GM23338 (cell line): Measurements from ENCODE around the gene SHROOM2. TPM values are rescaled to one million over a fixed set of nuclear protein-coding genes. Genes with fewer than 3 reads are reported as not detected.

Experiments used
- ATAC-seq: fragments of 200-7000 bp; cut with Tn5 transposase; 3 replicates; pipeline ENCODE4 v1.9.1; 2020
- DNase-seq: peaks from one replicate; pipeline ENCODE4 v3.0.0-alpha.2; 2015; ENCODE audit warnings: low spot score
- H2AFZ ChIP-seq: fragments of 200-600 bp; sonication (generic); 2 replicates; pipeline ENCODE4 v1.8.0; 2016; ENCODE audit warnings: antibody characterized with exemption, mild to moderate bottlenecking, moderate library complexity
- H3F3A ChIP-seq: fragments of 200-600 bp; sonication (generic); replicated peaks from 2 replicates; pipeline ENCODE4 v1.8.0; 2017; ENCODE audit warnings: antibody characterized with exemption, mixed run types, low read depth
- H3K27ac ChIP-seq: fragments of 200-600 bp; sonication (generic); 2 replicates; pipeline ENCODE4 v1.6.1; 2016; ENCODE audit warnings: low read depth
- H3K27me3 ChIP-seq: fragments of 200-600 bp; sonication (generic); 2 replicates; pipeline ENCODE4 v1.8.0; 2016; ENCODE audit warnings: mild to moderate bottlenecking, mixed run types, moderate library complexity; ENCODE audit not compliant: insufficient read depth
- H3K36me3 ChIP-seq: fragments of 200-600 bp; sonication (generic); 2 replicates; pipeline ENCODE4 v1.8.0; 2016; ENCODE audit warnings: mild to moderate bottlenecking; ENCODE audit not compliant: insufficient read depth
- H3K4me1 ChIP-seq: fragments of 200-600 bp; sonication (generic); 2 replicates; pipeline ENCODE4 v1.8.0; 2016; ENCODE audit warnings: mild to moderate bottlenecking, moderate library complexity; ENCODE audit not compliant: insufficient read depth
- H3K4me2 ChIP-seq: fragments of 200-600 bp; sonication (generic); 2 replicates; pipeline ENCODE4 v1.7.1; 2017; ENCODE audit warnings: mixed run types
- H3K4me3 ChIP-seq: fragments of 200-600 bp; sonication (generic); 2 replicates; pipeline ENCODE4 v1.6.1; 2016; ENCODE audit warnings: mixed run types
- H3K79me2 ChIP-seq: fragments of 200-600 bp; sonication (generic); replicated peaks from 2 replicates; pipeline ENCODE4 v1.8.0; 2017; ENCODE audit warnings: mild to moderate bottlenecking; ENCODE audit not compliant: insufficient read depth
- H3K9me2 ChIP-seq: fragments of 200-600 bp; sonication (generic); 2 replicates; pipeline ENCODE4 v1.8.0; 2017; ENCODE audit not compliant: insufficient read depth
- H4K20me1 ChIP-seq: fragments of 200-600 bp; sonication (generic); replicated peaks from 2 replicates; pipeline ENCODE4 v1.8.0; 2017; ENCODE audit warnings: mild to moderate bottlenecking; ENCODE audit not compliant: insufficient read depth
- H3K27ac Mint-ChIP-seq: 2 replicates; pipeline ENCODE4 v1.8.0; 2020; ENCODE audit warnings: inconsistent platforms, mild to moderate bottlenecking, moderate library complexity, mixed read lengths
- H3K27me3 Mint-ChIP-seq: 3 replicates; pipeline ENCODE4 v1.8.0; 2022; ENCODE audit warnings: low read depth, mild to moderate bottlenecking, moderate library complexity, mixed read lengths, inconsistent platforms; ENCODE audit not compliant: insufficient read depth, poor library complexity
- H3K36me3 Mint-ChIP-seq: 3 replicates; pipeline ENCODE4 v1.8.0; 2021; ENCODE audit warnings: low read depth, mild to moderate bottlenecking, inconsistent platforms, moderate library complexity, mixed read lengths
- H3K4me1 Mint-ChIP-seq: 3 replicates; pipeline ENCODE4 v1.8.0; 2020; ENCODE audit warnings: mild to moderate bottlenecking, inconsistent platforms, mixed read lengths
- H3K4me3 Mint-ChIP-seq: 3 replicates; pipeline ENCODE4 v1.8.0; 2021; ENCODE audit warnings: moderate library complexity, mild to moderate bottlenecking, inconsistent platforms, mixed read lengths
- H3K9me3 Mint-ChIP-seq: 3 replicates; pipeline ENCODE4 v1.8.0; 2020; ENCODE audit warnings: moderate library complexity, mild to moderate bottlenecking, inconsistent platforms, mixed read lengths
- CREB1 ChIP-seq: fragments of 250-450 bp; sonication (Bioruptor Pico); IDR thresholded peaks from 2 replicates; pipeline ENCODE4 v1.5.0; 2020; ENCODE audit warnings: low read depth, mild to moderate bottlenecking, moderate library complexity
- EZH2 ChIP-seq: fragments of 200-600 bp; sonication (generic); IDR thresholded peaks from one replicate; pipeline ENCODE4 v1.8.0; 2017; ENCODE audit warnings: antibody characterized with exemption, mild to moderate bottlenecking, low read depth; ENCODE audit not compliant: unreplicated experiment
- EZH2phosphoT487 ChIP-seq: fragments of 200-600 bp; sonication (generic); IDR thresholded peaks from one replicate; pipeline ENCODE4 v1.8.1; 2018; ENCODE audit warnings: antibody characterized with exemption; ENCODE audit not compliant: unreplicated experiment
- NANOG ChIP-seq: IDR thresholded peaks from 2 replicates; pipeline ENCODE4 v1.6.1; 2016; ENCODE audit warnings: antibody characterized with exemption, borderline replicate concordance
- POLR2AphosphoS5 ChIP-seq: IDR thresholded peaks from 2 replicates; pipeline ENCODE4 v1.6.1; 2016; ENCODE audit warnings: antibody characterized with exemption, low read depth
- STAT1 ChIP-seq: IDR thresholded peaks from one replicate; pipeline ENCODE4 v1.6.1; 2016; ENCODE audit warnings: antibody characterized with exemption; ENCODE audit not compliant: unreplicated experiment
- ZNF114 ChIP-seq: fragments of 250-450 bp; sonication (Bioruptor Pico); IDR thresholded peaks from 2 replicates; pipeline ENCODE4 v1.5.0; 2020; ENCODE audit warnings: mild to moderate bottlenecking, moderate library complexity
- polyA plus RNA-seq: library from polyadenylated mRNA; unstranded; fragments of >200 nt; fragmentation: Nextera tagmentation; extraction: Ambion mirVana; gene quantifications from 2 replicates; pipeline ENCODE4 v1.2.1, GENCODE V29; 2016
- total RNA-seq: library from RNA; depleted of rRNA; stranded (reverse); fragments of >200 nt; shearing (Covaris generic); gene quantifications from 2 replicates; pipeline ENCODE4 v1.2.3, GENCODE V29; 2014
- TF ChIP-seq, protein P1 (sequence below): IDR thresholded peaks from 2 replicates; pipeline ENCODE4 v1.6.1; 2016; ENCODE audit warnings: antibody characterized with exemption
- TF ChIP-seq, protein P2 (sequence below): IDR thresholded peaks from one replicate; pipeline ENCODE4 v1.6.1; 2018; ENCODE audit warnings: antibody characterized with exemption; ENCODE audit not compliant: unreplicated experiment
- TF ChIP-seq, protein P3 (sequence below): fragments of 250-450 bp; sonication (Bioruptor Pico); IDR thresholded peaks from 2 replicates; pipeline ENCODE4 v1.5.0; 2020; ENCODE audit warnings: mild to moderate bottlenecking, moderate library complexity

Gene SHROOM2
- total and polyA plus RNA-seq, 2 experiments from 2014 or later: 3.5 to 15.8 TPM

DNA sequence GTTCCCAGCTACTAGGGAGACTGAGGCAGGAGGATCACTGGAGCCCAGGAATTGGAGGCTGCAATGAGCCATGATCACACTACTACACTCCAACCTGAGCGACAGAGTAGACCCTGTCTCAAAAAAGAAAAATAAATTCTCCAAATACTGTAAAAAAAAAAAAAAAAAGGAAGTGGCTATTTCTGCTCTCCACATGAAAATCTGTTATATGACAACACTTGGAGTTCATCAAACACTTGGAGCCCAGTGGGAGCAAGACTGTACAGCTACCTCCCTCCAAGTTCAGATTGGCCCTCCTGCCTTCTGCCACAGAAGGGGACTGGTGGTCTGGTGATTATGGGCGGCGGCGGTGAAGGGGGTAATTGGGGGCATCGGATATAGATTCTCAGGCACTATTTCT is 172.0 kb downstream of the SHROOM2 start:
- TF ChIP-seq NANOG (no peak), POLR2AphosphoS5 (no peak), STAT1 (no peak), EZH2phosphoT487 (no peak), EZH2 (no peak), CREB1 (CRISPR knock-in tag) (no peak), ZNF114 (CRISPR knock-in tag) (no peak)
- TF ChIP-seq, protein P1, sequence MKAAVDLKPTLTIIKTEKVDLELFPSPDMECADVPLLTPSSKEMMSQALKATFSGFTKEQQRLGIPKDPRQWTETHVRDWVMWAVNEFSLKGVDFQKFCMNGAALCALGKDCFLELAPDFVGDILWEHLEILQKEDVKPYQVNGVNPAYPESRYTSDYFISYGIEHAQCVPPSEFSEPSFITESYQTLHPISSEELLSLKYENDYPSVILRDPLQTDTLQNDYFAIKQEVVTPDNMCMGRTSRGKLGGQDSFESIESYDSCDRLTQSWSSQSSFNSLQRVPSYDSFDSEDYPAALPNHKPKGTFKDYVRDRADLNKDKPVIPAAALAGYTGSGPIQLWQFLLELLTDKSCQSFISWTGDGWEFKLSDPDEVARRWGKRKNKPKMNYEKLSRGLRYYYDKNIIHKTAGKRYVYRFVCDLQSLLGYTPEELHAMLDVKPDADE: no peak
- TF ChIP-seq, protein P2, sequence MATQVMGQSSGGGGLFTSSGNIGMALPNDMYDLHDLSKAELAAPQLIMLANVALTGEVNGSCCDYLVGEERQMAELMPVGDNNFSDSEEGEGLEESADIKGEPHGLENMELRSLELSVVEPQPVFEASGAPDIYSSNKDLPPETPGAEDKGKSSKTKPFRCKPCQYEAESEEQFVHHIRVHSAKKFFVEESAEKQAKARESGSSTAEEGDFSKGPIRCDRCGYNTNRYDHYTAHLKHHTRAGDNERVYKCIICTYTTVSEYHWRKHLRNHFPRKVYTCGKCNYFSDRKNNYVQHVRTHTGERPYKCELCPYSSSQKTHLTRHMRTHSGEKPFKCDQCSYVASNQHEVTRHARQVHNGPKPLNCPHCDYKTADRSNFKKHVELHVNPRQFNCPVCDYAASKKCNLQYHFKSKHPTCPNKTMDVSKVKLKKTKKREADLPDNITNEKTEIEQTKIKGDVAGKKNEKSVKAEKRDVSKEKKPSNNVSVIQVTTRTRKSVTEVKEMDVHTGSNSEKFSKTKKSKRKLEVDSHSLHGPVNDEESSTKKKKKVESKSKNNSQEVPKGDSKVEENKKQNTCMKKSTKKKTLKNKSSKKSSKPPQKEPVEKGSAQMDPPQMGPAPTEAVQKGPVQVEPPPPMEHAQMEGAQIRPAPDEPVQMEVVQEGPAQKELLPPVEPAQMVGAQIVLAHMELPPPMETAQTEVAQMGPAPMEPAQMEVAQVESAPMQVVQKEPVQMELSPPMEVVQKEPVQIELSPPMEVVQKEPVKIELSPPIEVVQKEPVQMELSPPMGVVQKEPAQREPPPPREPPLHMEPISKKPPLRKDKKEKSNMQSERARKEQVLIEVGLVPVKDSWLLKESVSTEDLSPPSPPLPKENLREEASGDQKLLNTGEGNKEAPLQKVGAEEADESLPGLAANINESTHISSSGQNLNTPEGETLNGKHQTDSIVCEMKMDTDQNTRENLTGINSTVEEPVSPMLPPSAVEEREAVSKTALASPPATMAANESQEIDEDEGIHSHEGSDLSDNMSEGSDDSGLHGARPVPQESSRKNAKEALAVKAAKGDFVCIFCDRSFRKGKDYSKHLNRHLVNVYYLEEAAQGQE: no peak
- TF ChIP-seq, protein P3, sequence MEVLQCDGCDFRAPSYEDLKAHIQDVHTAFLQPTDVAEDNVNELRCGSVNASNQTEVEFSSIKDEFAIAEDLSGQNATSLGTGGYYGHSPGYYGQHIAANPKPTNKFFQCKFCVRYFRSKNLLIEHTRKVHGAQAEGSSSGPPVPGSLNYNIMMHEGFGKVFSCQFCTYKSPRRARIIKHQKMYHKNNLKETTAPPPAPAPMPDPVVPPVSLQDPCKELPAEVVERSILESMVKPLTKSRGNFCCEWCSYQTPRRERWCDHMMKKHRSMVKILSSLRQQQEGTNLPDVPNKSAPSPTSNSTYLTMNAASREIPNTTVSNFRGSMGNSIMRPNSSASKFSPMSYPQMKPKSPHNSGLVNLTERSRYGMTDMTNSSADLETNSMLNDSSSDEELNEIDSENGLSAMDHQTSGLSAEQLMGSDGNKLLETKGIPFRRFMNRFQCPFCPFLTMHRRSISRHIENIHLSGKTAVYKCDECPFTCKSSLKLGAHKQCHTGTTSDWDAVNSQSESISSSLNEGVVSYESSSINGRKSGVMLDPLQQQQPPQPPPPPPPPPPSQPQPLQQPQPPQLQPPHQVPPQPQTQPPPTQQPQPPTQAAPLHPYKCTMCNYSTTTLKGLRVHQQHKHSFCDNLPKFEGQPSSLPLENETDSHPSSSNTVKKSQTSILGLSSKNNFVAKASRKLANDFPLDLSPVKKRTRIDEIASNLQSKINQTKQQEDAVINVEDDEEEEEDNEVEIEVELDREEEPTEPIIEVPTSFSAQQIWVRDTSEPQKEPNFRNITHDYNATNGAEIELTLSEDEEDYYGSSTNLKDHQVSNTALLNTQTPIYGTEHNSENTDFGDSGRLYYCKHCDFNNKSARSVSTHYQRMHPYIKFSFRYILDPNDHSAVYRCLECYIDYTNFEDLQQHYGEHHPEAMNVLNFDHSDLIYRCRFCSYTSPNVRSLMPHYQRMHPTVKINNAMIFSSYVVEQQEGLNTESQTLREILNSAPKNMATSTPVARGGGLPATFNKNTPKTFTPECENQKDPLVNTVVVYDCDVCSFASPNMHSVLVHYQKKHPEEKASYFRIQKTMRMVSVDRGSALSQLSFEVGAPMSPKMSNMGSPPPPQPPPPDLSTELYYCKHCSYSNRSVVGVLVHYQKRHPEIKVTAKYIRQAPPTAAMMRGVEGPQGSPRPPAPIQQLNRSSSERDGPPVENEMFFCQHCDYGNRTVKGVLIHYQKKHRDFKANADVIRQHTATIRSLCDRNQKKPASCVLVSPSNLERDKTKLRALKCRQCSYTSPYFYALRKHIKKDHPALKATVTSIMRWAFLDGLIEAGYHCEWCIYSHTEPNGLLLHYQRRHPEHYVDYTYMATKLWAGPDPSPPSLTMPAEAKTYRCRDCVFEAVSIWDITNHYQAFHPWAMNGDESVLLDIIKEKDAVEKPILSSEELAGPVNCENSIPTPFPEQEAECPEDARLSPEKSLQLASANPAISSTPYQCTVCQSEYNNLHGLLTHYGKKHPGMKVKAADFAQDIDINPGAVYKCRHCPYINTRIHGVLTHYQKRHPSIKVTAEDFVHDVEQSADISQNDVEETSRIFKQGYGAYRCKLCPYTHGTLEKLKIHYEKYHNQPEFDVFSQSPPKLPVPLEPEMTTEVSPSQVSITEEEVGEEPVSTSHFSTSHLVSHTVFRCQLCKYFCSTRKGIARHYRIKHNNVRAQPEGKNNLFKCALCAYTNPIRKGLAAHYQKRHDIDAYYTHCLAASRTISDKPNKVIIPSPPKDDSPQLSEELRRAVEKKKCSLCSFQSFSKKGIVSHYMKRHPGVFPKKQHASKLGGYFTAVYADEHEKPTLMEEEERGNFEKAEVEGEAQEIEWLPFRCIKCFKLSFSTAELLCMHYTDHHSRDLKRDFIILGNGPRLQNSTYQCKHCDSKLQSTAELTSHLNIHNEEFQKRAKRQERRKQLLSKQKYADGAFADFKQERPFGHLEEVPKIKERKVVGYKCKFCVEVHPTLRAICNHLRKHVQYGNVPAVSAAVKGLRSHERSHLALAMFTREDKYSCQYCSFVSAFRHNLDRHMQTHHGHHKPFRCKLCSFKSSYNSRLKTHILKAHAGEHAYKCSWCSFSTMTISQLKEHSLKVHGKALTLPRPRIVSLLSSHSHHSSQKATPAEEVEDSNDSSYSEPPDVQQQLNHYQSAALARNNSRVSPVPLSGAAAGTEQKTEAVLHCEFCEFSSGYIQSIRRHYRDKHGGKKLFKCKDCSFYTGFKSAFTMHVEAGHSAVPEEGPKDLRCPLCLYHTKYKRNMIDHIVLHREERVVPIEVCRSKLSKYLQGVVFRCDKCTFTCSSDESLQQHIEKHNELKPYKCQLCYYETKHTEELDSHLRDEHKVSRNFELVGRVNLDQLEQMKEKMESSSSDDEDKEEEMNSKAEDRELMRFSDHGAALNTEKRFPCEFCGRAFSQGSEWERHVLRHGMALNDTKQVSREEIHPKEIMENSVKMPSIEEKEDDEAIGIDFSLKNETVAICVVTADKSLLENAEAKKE (CRISPR knock-in tag): no peak
- DNase-seq (no peak), ATAC-seq (no peak)
- H3K9me3 Mint-ChIP-seq: peaks cover 5% of the 10 kb centered on the region; the same call in 1 of the 3 replicates
- H3K27ac ChIP-seq: no peak overlapping the region
- H3K27me3 Mint-ChIP-seq: peaks cover 2% of the 10 kb centered on the region
- H4K20me1 ChIP-seq: no peaks in the 10 kb centered on the region
- no peaks in the 10 kb centered on the region for H3K36me3 ChIP-seq
- no peak overlapping the region for H3K4me2 ChIP-seq
- no peaks in the 10 kb centered on the region for H3K79me2 ChIP-seq
- H3K27ac Mint-ChIP-seq: no peak overlapping the region
- no peak overlapping the region for H3K4me3 ChIP-seq
- H3K9me2 ChIP-seq: no peaks in the 10 kb centered on the region
- H3K27me3 ChIP-seq: no peaks in the 10 kb centered on the region
- H3K4me1 ChIP-seq: no peaks in the 10 kb centered on the region
- H3F3A ChIP-seq: no peaks in the 10 kb centered on the region
- peaks cover 3% of the 10 kb centered on the region; the same call in 1 of the 3 replicates for H3K4me1 Mint-ChIP-seq
- no peak overlapping the region for H2AFZ ChIP-seq
- H3K36me3 Mint-ChIP-seq: peaks cover 5% of the 10 kb centered on the region; the same call in 2 of the 3 replicates
- no peak overlapping the region for H3K4me3 Mint-ChIP-seq
